Measurements from ENCODE around the gene WDR5B. TPM values are rescaled to one million over a fixed set of nuclear protein-coding genes. Genes with fewer than 3 reads are reported as not detected.

WDR5B gene
- total RNA-seq, 4 donors from 2014 or later = 2.5 to 3.3 (median 3.0) TPM

DNA sequence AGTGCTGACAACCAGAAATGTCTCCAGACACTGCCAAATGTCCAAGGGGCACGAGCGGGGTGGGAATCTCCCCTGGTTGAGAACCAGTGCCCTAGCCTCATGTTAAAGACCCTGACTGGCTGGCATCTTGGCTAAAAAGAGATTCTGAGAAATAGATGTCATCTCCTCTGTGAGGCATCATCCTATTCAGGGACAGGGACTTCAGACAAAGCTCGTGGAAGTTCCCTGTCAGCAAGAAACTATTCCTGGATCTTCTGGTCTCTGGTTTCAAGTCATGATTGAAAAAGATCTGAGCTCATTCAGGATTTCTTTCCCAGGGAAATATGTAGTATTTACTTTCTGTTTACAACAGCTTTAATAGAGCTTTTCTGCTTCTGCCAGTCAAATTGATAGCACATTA lies 10.8 kb downstream of the WDR5B start:
- 90% methylated on average over 3 of the region's 3 CpGs for WGBS
- TF ChIP-seq POLR2AphosphoS5 (IDR thresholded peaks at IDR 0.05) (no peak), EP300 (IDR thresholded peaks at IDR 0.05) (no peak), POLR2A (IDR thresholded peaks at IDR 0.05; ENCODE audit: low read depth) (no peak)
- TF ChIP-seq, protein P1, sequence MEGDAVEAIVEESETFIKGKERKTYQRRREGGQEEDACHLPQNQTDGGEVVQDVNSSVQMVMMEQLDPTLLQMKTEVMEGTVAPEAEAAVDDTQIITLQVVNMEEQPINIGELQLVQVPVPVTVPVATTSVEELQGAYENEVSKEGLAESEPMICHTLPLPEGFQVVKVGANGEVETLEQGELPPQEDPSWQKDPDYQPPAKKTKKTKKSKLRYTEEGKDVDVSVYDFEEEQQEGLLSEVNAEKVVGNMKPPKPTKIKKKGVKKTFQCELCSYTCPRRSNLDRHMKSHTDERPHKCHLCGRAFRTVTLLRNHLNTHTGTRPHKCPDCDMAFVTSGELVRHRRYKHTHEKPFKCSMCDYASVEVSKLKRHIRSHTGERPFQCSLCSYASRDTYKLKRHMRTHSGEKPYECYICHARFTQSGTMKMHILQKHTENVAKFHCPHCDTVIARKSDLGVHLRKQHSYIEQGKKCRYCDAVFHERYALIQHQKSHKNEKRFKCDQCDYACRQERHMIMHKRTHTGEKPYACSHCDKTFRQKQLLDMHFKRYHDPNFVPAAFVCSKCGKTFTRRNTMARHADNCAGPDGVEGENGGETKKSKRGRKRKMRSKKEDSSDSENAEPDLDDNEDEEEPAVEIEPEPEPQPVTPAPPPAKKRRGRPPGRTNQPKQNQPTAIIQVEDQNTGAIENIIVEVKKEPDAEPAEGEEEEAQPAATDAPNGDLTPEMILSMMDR (IDR thresholded peaks at IDR 0.05) = no peak
- Histone ChIP-seq H3K27me3 (no peaks in the 10 kb centered on the region), H3K36me3 (peaks cover 14 to 75% (median 65%) of the 10 kb centered on the region in 4 donors), H3K27ac (replicated peaks in 1 of 4) (no peak overlapping the region), H3K9me3 (no peaks in the 10 kb centered on the region), H3K4me3 (no peak overlapping the region), H3K4me1 (no peaks in the 10 kb centered on the region)
- DNase-seq (ENCODE audit: extremely low spot score) = no peak
- intact Hi-C loops (cut with DNase I) = no loop called here

DNA sequence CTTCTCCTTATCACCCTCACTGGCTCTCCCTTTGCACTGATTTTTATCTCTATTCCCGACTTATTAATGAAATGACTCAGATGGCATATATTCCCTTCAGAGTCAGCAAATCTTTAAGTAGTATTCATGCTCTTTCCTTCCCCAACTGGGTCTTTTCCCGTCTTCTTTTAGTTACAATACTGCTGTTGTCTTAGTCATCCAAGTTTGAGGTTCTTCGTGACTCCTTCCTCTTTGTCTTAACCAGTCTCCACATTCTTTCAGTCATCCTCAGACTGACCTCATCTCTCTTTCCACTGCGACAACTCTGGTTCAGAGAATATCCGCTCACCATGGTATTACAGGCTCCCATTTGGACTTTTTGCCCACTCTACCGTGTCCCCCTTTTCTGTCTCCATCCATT lies 12.4 kb downstream of the WDR5B start:
- Histone ChIP-seq H3K27ac (replicated peaks in 1 of 4) (no peak overlapping the region), H3K4me1 (no peaks in the 10 kb centered on the region), H3K4me3 (no peak overlapping the region), H3K36me3 (peaks cover 12 to 60% (median 51%) of the 10 kb centered on the region in 4 donors), H3K9me3 (no peaks in the 10 kb centered on the region), H3K27me3 (no peaks in the 10 kb centered on the region)
- intact Hi-C loops (cut with DNase I) = no loop called here
- 82% methylated on average over 6 of the region's 6 CpGs for WGBS
- TF ChIP-seq POLR2A (IDR thresholded peaks at IDR 0.05; ENCODE audit: low read depth) = no peak
- TF ChIP-seq, protein P1 (IDR thresholded peaks at IDR 0.05) = no peak
- TF ChIP-seq EP300 (IDR thresholded peaks at IDR 0.05) = no peak
- TF ChIP-seq POLR2AphosphoS5 (IDR thresholded peaks at IDR 0.05) = no peak
- DNase-seq (ENCODE audit: extremely low spot score) = no peak

DNA sequence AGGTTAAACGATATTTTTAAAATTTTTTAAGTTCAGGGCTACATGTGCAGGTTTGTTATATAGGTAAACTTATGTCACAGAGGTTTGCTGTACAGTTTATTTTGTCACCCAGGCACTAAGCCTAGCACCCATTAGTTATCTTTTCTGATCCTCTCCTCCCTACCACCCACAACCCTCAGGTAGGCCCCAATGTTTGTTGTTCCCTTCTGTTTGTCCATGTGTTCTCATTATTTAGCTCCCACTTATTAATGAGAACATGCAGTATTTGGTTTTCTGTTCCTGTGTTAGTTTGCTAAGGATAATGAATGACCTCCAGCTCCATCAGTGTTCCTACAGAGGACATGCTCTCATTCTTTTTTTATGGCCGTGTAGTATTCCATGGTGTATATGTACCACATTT lies 16.9 kb downstream of the WDR5B start:
- H3K27me3 ChIP-seq = no peaks in the 10 kb centered on the region
- no peaks in the 10 kb centered on the region for H3K9me3 ChIP-seq
- no peak overlapping the region for H3K27ac ChIP-seq (replicated peaks in 1 of 4)
- H3K4me3 ChIP-seq = no peak overlapping the region
- no peak for TF ChIP-seq EP300 (IDR thresholded peaks at IDR 0.05)
- no peak for TF ChIP-seq POLR2AphosphoS5 (IDR thresholded peaks at IDR 0.05)
- TF ChIP-seq, protein P1 (IDR thresholded peaks at IDR 0.05) = no peak
- TF ChIP-seq POLR2A (IDR thresholded peaks at IDR 0.05; ENCODE audit: low read depth) = no peak
- WGBS = 93% methylated on average over 2 of the region's 2 CpGs
- no peaks in the 10 kb centered on the region for H3K4me1 ChIP-seq
- DNase-seq (ENCODE audit: extremely low spot score) = no peak
- peaks cover 0 to 21% (median 12%) of the 10 kb centered on the region in 4 donors for H3K36me3 ChIP-seq
- intact Hi-C loops (cut with DNase I) = no loop called here

DNA sequence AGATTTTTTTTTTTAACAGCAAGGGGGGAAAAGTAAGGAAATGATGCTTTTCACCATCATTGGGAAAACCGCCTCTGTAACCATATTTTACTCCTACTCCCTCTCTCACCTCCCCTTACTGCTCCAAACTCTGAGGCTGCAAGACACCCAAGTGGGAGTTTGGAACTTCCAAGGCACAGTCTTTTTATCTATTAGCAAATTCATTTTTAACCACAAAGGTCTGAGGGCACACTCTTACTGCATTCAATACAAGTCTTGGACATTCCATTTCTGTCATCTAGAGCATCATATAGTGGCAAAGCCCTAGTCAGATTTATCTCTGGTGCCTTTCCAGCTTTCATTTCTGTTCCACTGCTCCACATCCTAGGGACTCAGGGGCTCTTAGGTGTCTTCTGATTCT lies 18.7 kb downstream of the WDR5B start:
- DNase-seq (ENCODE audit: extremely low spot score) = no peak
- H3K4me1 ChIP-seq = peaks cover 0 to 15% (median 13%) of the 10 kb centered on the region in 4 donors
- intact Hi-C loops (cut with DNase I) = no loop called here
- no peak overlapping the region for H3K4me3 ChIP-seq
- no peaks in the 10 kb centered on the region for H3K27me3 ChIP-seq
- 89% methylated on average over 1 of the region's 1 CpG for WGBS
- no peak overlapping the region for H3K27ac ChIP-seq (replicated peaks in 1 of 4)
- H3K36me3 ChIP-seq = peaks cover 0 to 10% (median 0%) of the 10 kb centered on the region in 4 donors
- TF ChIP-seq POLR2A (IDR thresholded peaks at IDR 0.05; ENCODE audit: low read depth) = no peak
- TF ChIP-seq POLR2AphosphoS5 (IDR thresholded peaks at IDR 0.05) = no peak
- TF ChIP-seq, protein P1 (IDR thresholded peaks at IDR 0.05) = no peak
- TF ChIP-seq EP300 (IDR thresholded peaks at IDR 0.05) = no peak
- H3K9me3 ChIP-seq = no peaks in the 10 kb centered on the region

DNA sequence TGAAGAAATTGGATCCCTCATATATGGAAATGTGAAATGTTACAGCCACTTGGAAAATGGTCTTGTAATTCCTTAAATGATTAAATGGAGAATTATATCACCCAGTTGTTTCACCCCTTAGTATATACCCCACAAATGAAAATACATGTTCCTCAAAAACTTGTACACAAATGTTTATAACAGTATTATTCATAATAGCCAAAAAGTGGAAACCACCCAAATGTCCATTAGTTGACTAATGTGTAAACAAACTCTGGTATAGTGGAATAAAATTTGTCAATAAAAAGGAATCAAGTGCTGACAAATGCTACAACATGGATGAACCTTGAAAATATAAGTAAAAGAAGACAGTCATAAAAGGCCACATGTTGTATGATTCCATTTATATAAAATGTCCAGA lies 19.4 kb downstream of the WDR5B start:
- no peak overlapping the region for H3K4me3 ChIP-seq

More for the DNA sequence above, 19.4 kb downstream of the WDR5B start:
- H3K36me3 ChIP-seq = peaks cover 0 to 10% (median 0%) of the 10 kb centered on the region in 4 donors
- intact Hi-C loops (cut with DNase I) = no loop called here
- no peak for DNase-seq (ENCODE audit: extremely low spot score)
- no peaks in the 10 kb centered on the region for H3K27me3 ChIP-seq
- peaks cover 2 to 22% (median 16%) of the 10 kb centered on the region in 4 donors for H3K4me1 ChIP-seq
- H3K9me3 ChIP-seq = no peaks in the 10 kb centered on the region
- H3K27ac ChIP-seq (replicated peaks in 1 of 4) = no peak overlapping the region
- TF ChIP-seq EP300 (IDR thresholded peaks at IDR 0.05) = no peak
- TF ChIP-seq POLR2A (IDR thresholded peaks at IDR 0.05; ENCODE audit: low read depth) = no peak
- TF ChIP-seq, protein P1 (IDR thresholded peaks at IDR 0.05) = no peak
- TF ChIP-seq POLR2AphosphoS5 (IDR thresholded peaks at IDR 0.05) = no peak

Data from esophagus muscularis mucosa (tissue), 4 donors.